Keratinocyte (primary cell): ENCODE data around the gene C17orf113. TPM values are rescaled to one million over a fixed set of nuclear protein-coding genes. Genes with fewer than 3 reads are reported as not detected.
A peak's percentile ranks its signal among the peaks of the same experiment; 100 is the strongest.

Experiments used
- DNase-seq: peaks from one replicate; pipeline ENCODE4 v3.0.0-alpha.2; 2011; ENCODE audit warnings: low read depth, missing footprints, low spot score
- FAIRE-seq: peaks from 2 replicates; lab custom pipeline; 2011; peaks lifted over from hg19 to GRCh38; lab: Jason Lieb, UNC
- H2AFZ ChIP-seq: 2 replicates; pipeline ENCODE4 v1.6.0; 2012; ENCODE audit warnings: low read length, control low read depth, inconsistent platforms; ENCODE audit not compliant: control insufficient read depth
- H3K27ac ChIP-seq: 2 replicates; pipeline ENCODE4 v1.5.1; 2011; ENCODE audit warnings: low read length; ENCODE audit not compliant: control insufficient read depth, insufficient read depth
- H3K27me3 ChIP-seq: 3 replicates; pipeline ENCODE4 v1.6.0; 2011; ENCODE audit warnings: low read length; ENCODE audit not compliant: control insufficient read depth, insufficient read depth; ENCODE audit errors: extremely low read depth
- H3K36me3 ChIP-seq, 2 experiments: 2 replicates in 1 of 2; 3 replicates in 1 of 2; pipeline ENCODE4 v1.5.1; 2011; ENCODE audit warnings: low read length in 2 of 2, mild to moderate bottlenecking in 1 of 2; ENCODE audit not compliant: control insufficient read depth in 2 of 2, insufficient read depth in 2 of 2; ENCODE audit errors: extremely low read depth in 1 of 2
- H3K4me1 ChIP-seq: 3 replicates; pipeline ENCODE4 v1.5.1; 2011; ENCODE audit warnings: low read length; ENCODE audit not compliant: control insufficient read depth, insufficient read depth; ENCODE audit errors: extremely low read depth
- H3K4me2 ChIP-seq: 3 replicates; pipeline ENCODE4 v1.6.0; 2011; ENCODE audit warnings: low read depth, low read length; ENCODE audit not compliant: control insufficient read depth, insufficient read depth; ENCODE audit errors: extremely low read depth
- H3K4me3 ChIP-seq, 3 experiments: fragments of 200-600 bp in 1 of 3; sonication (generic) in 1 of 3; 2 replicates in 2 of 3; 3 replicates in 1 of 3; pipeline ENCODE4 v1.5.1; 2011 to 2016; ENCODE audit warnings: low read length in 3 of 3, mild to moderate bottlenecking in 3 of 3, control low read depth in 2 of 3, inconsistent platforms in 1 of 3, low read depth in 1 of 3, mixed read lengths in 1 of 3, mixed run types in 1 of 3, moderate library complexity in 1 of 3; ENCODE audit not compliant: control insufficient read depth in 2 of 3, insufficient read depth in 2 of 3; ENCODE audit errors: extremely low read depth in 1 of 3
- H3K79me2 ChIP-seq: 2 replicates; pipeline ENCODE4 v1.6.0; 2012; ENCODE audit warnings: low read length; ENCODE audit not compliant: control insufficient read depth, insufficient read depth
- H3K9ac ChIP-seq: 3 replicates; pipeline ENCODE4 v1.6.0; 2011; ENCODE audit warnings: low read length; ENCODE audit not compliant: control insufficient read depth, insufficient read depth; ENCODE audit errors: extremely low read depth
- H3K9me1 ChIP-seq: 3 replicates; pipeline ENCODE4 v1.6.0; 2011; ENCODE audit warnings: low read length; ENCODE audit not compliant: control insufficient read depth, insufficient read depth; ENCODE audit errors: extremely low read depth
- H3K9me3 ChIP-seq: 2 replicates; pipeline ENCODE4 v1.5.1; 2012; ENCODE audit warnings: low read depth, low read length; ENCODE audit not compliant: control insufficient read depth
- H4K20me1 ChIP-seq: 3 replicates; pipeline ENCODE4 v1.6.0; 2011; ENCODE audit warnings: low read length; ENCODE audit not compliant: control insufficient read depth, insufficient read depth; ENCODE audit errors: extremely low read depth
- EZH2 ChIP-seq: IDR thresholded peaks from one replicate; pipeline ENCODE4 v1.6.1; 2012; ENCODE audit warnings: inconsistent platforms, mild to moderate bottlenecking, low read length, moderate library complexity
- dilution Hi-C: fragments of 300-500 bp; cut with MboI; formaldehyde crosslinking; loops from one replicate; pipeline ENCODE4 v1.7.0; 2020; ENCODE audit warnings: low sequenced_read_pairs; ENCODE audit not compliant: extremely low pct_ligation_motif_present
- polyA plus RNA-seq, 5 experiments: library from polyadenylated mRNA; depleted of rRNA in 3 of 5; stranded (reverse) in 3 of 5; stranded (forward) in 1 of 5; unstranded in 1 of 5; fragments of >200 nt; gene quantifications; 1 replicate in 1 of 5; 2 replicates in 3 of 5; 3 replicates in 1 of 5; pipeline versions ENCODE4 v1.2.1 to v1.2.3, GENCODE V29; 2011 to 2012; ENCODE audit warnings: missing spikeins in 2 of 5, low read depth in 1 of 5, low replicate concordance in 1 of 5
- TF ChIP-seq, protein P1 (sequence below), 3 experiments: IDR thresholded peaks in 1 of 3; conservative IDR thresholded peaks in 1 of 3; optimal IDR thresholded peaks in 1 of 3; 2 replicates in 2 of 3; 3 replicates in 1 of 3; pipeline versions ENCODE3 to v1.5.1; 2011; ENCODE audit warnings: low read length in 3 of 3, mild to moderate bottlenecking in 3 of 3, moderate library complexity in 2 of 3, control low read depth in 1 of 3, inconsistent platforms in 1 of 3; ENCODE audit not compliant: insufficient read depth in 2 of 3; ENCODE audit errors: extremely low read depth in 1 of 3

C17orf113 gene
- polyA plus RNA-seq, 1 donor (not counting 4 experiments of a cell fraction or from before 2014, with no cell fraction given): 0.12 TPM

DNA sequence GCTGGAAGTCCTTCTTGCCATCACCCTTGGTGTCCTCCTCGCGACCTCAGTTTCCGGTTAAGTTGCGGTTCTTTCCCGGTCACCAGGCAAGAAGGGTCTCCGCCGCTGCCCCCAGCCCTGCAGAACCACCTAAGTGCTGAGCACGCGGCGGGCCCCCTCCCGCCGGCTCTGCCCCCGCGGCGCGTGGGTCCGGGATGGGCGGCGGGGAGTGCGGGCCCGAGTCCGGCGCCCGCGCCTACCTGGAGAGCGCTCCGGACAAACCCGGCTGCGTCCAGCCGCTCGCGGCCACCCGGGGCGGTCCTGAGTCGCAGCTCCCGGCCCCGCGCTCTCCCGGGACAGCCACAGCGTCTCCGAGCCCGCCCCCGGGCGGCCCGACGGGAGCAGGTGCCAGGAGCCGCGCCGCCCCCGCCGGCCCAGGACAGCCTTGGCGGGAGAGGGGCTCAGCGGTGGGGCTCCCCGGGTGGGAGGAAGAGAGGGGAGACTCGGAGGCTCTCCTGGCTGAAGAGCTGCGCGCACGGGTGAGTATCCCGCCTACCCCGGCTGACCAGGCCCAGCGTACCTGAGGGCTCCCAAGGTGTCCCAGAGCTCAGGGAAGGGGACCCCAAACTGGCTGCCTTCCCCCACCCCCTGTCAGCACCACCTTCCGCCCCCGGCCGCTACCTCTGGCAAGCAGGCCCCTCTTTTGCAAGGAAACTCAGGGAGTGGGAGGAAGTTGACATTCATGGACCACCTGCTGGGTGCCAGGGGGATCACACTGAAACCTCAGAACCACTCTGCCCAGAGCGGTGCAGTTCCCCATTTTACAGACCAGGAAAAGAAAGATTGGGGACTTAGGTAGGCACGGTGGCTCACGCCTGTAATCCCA is 22.2 kb upstream of the C17orf113 start:
- no peak for FAIRE-seq
- H3K79me2 ChIP-seq: no peaks in the 10 kb centered on the region
- H3K9me3 ChIP-seq: no peaks in the 10 kb centered on the region
- dilution Hi-C loops: no loop called here
- H2AFZ ChIP-seq: no peak overlapping the region
- H3K27ac ChIP-seq: no peak overlapping the region
- no peaks in the 10 kb centered on the region for H3K9me1 ChIP-seq
- no peak overlapping the region for H3K4me3 ChIP-seq
- H3K9ac ChIP-seq: no peak overlapping the region
- peaks cover 36% of the 10 kb centered on the region for H3K27me3 ChIP-seq
- H3K36me3 ChIP-seq: no peaks in the 10 kb centered on the region
- no peak for DNase-seq
- H4K20me1 ChIP-seq: no peaks in the 10 kb centered on the region
- peaks cover 5% of the 10 kb centered on the region for H3K4me1 ChIP-seq
- H3K4me2 ChIP-seq: no peak overlapping the region
- peak; percentile 20 for TF ChIP-seq EZH2
- TF ChIP-seq, protein P1, sequence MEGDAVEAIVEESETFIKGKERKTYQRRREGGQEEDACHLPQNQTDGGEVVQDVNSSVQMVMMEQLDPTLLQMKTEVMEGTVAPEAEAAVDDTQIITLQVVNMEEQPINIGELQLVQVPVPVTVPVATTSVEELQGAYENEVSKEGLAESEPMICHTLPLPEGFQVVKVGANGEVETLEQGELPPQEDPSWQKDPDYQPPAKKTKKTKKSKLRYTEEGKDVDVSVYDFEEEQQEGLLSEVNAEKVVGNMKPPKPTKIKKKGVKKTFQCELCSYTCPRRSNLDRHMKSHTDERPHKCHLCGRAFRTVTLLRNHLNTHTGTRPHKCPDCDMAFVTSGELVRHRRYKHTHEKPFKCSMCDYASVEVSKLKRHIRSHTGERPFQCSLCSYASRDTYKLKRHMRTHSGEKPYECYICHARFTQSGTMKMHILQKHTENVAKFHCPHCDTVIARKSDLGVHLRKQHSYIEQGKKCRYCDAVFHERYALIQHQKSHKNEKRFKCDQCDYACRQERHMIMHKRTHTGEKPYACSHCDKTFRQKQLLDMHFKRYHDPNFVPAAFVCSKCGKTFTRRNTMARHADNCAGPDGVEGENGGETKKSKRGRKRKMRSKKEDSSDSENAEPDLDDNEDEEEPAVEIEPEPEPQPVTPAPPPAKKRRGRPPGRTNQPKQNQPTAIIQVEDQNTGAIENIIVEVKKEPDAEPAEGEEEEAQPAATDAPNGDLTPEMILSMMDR (optimal IDR thresholded peaks at IDR 0.05 in 1 of 3, IDR thresholded peaks at IDR 0.05 in 1 of 3, conservative IDR thresholded peaks at IDR 0.05 in 1 of 3; ENCODE audit: extremely low read depth in 1 of 3, insufficient read depth in 2 of 3, low read length in 3 of 3): no peak

DNA sequence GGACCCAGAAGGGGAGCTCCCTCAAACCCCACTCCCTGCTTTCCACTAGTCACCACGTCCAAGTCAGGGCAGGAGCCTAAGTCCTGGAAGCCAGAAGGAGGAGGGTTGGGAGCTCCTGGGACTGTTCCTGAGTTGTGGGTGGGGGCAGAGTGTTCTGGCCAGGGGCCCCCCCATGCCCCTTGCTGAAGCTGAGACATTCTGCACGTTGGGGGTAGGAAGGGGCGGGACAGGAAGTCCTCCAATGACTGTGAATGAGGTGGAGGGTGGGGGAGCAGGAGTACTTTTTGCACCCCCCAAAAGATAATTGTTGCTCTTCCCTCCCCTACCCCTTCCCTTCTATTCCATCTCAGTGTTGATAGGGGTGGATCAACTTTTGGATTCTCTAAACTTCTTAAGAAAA is 21.4 kb upstream of the C17orf113 start:
- DNase-seq (no peak), FAIRE-seq (no peak)
- Histone ChIP-seq H4K20me1 (no peaks in the 10 kb centered on the region), H3K9me1 (no peaks in the 10 kb centered on the region), H3K79me2 (no peaks in the 10 kb centered on the region), H3K9ac (no peak overlapping the region), H3K4me3 (no peak overlapping the region), H3K27ac (no peak overlapping the region), H3K4me1 (peaks cover 5% of the 10 kb centered on the region), H2AFZ (no peak overlapping the region), H3K9me3 (no peaks in the 10 kb centered on the region), H3K36me3 (no peaks in the 10 kb centered on the region), H3K4me2 (no peak overlapping the region), H3K27me3 (peaks cover 36% of the 10 kb centered on the region)
- TF ChIP-seq EZH2: peak; percentile 50
- TF ChIP-seq, protein P1 (optimal IDR thresholded peaks at IDR 0.05 in 1 of 3, IDR thresholded peaks at IDR 0.05 in 1 of 3, conservative IDR thresholded peaks at IDR 0.05 in 1 of 3; ENCODE audit: extremely low read depth in 1 of 3, insufficient read depth in 2 of 3, low read length in 3 of 3): no peak
- dilution Hi-C loops: no loop called here
